ENCODE measurements around the gene PCYT2. TPM values are rescaled to one million over a fixed set of nuclear protein-coding genes. Genes with fewer than 3 reads are reported as not detected.

The PCYT2 gene
- total RNA-seq, 1 experiment from 2014 or later = 31.4 TPM

DNA sequence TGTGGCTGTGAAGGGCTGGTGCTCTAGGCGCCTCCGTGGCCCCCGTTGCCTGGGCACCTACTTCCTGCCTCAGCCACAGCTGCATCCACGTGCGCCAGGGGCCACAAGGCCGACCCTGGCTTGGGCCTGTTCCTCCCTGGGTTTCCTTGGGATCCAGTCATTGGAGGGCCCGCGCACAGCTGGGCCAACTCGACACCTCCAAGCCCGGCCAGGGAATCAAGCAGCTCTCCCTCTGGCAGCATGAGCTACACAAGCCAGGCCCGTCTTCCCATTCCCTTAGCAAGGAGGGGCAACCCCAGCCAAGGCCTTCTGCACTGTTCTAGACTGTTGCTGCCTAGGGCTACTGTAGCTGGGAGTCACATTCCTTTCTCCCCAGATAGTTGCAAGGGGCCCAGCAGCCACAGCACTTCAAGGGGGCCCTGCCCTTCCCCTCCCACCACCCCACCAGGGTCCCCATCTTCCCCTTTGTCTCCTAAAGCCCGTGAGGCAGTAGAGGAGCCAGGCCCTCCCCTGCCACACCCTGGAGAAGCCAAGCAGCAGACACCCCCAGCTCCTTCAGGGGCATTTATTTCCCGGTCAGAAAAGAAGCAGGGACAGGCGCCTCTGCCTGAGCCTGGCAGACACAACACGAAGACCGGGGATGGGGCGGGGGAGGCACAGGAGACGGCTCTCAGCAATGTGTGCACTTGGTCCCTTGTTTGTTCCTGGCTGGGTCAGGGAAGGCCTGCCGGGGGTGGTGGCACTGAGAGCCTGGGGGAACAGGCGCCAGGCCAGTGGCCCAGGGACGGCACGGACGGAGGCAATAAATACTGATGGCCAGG, 43.8 kb downstream of the PCYT2 start (continued):
- TF ChIP-seq ZNF121 (CRISPR knock-in tag; IDR thresholded peaks at IDR 0.05) (no peak), NR3C1 (CRISPR knock-in tag; conservative IDR thresholded peaks at IDR 0.05; ENCODE audit: low read depth) (no peak), PRRX2 (CRISPR knock-in tag; IDR thresholded peaks at IDR 0.05) (peak; percentile 32), SP1 (CRISPR knock-in tag; conservative IDR thresholded peaks at IDR 0.05) (peak; percentile 44; the same call in 1 of the 2 replicates), ZBTB21 (CRISPR knock-in tag; IDR thresholded peaks at IDR 0.05; ENCODE audit: borderline replicate concordance) (no peak), ZNF512 (CRISPR knock-in tag; IDR thresholded peaks at IDR 0.05; ENCODE audit: borderline replicate concordance) (no peak), ZNF423 (CRISPR knock-in tag; IDR thresholded peaks at IDR 0.05) (no peak), JUN (CRISPR knock-in tag; IDR thresholded peaks at IDR 0.05) (peak; percentile 44; the same call in 1 of the 2 replicates), EMX1 (CRISPR knock-in tag; IDR thresholded peaks at IDR 0.05) (peak; percentile 50; the same call in 1 of the 2 replicates), HMGA2 (CRISPR knock-in tag; IDR thresholded peaks at IDR 0.05) (no peak), GABPB1 (CRISPR knock-in tag; IDR thresholded peaks at IDR 0.05) (peak; percentile 39; the same call in 1 of the 2 replicates), NFATC4 (CRISPR knock-in tag; IDR thresholded peaks at IDR 0.05) (peak; percentile 6; the same call in 1 of the 2 replicates), ATF6 (CRISPR knock-in tag; IDR thresholded peaks at IDR 0.05) (no peak; the same call in 1 of the 2 replicates), ARID4B (CRISPR knock-in tag; IDR thresholded peaks at IDR 0.05; ENCODE audit: borderline replicate concordance) (0 out of 2 replicates have a peak, but pooled peaks have one; percentile 35), MXD4 (CRISPR knock-in tag; IDR thresholded peaks at IDR 0.05; ENCODE audit: borderline replicate concordance) (no peak), ATF2 (CRISPR knock-in tag; IDR thresholded peaks at IDR 0.05; ENCODE audit: borderline replicate concordance, low read depth) (no peak), TEAD1 (CRISPR knock-in tag; IDR thresholded peaks at IDR 0.05) (0 out of 2 replicates have a peak, but pooled peaks have one; percentile 59), ZNF138 (CRISPR knock-in tag; conservative IDR thresholded peaks at IDR 0.05) (0 out of 2 replicates have a peak, but pooled peaks have one; percentile 26)
- TF ChIP-seq, protein P1, sequence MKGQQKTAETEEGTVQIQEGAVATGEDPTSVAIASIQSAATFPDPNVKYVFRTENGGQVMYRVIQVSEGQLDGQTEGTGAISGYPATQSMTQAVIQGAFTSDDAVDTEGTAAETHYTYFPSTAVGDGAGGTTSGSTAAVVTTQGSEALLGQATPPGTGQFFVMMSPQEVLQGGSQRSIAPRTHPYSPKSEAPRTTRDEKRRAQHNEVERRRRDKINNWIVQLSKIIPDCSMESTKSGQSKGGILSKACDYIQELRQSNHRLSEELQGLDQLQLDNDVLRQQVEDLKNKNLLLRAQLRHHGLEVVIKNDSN (CRISPR knock-in tag; IDR thresholded peaks at IDR 0.05) = no peak
- TF ChIP-seq, protein P2, sequence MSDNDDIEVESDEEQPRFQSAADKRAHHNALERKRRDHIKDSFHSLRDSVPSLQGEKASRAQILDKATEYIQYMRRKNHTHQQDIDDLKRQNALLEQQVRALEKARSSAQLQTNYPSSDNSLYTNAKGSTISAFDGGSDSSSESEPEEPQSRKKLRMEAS (CRISPR knock-in tag; IDR thresholded peaks at IDR 0.05) = peak; percentile 20; the same call in 1 of the 2 replicates
- TF ChIP-seq, protein P3, sequence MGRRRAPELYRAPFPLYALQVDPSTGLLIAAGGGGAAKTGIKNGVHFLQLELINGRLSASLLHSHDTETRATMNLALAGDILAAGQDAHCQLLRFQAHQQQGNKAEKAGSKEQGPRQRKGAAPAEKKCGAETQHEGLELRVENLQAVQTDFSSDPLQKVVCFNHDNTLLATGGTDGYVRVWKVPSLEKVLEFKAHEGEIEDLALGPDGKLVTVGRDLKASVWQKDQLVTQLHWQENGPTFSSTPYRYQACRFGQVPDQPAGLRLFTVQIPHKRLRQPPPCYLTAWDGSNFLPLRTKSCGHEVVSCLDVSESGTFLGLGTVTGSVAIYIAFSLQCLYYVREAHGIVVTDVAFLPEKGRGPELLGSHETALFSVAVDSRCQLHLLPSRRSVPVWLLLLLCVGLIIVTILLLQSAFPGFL (CRISPR knock-in tag; IDR thresholded peaks at IDR 0.05; ENCODE audit: borderline replicate concordance) = no peak
- TF ChIP-seq, protein P4, sequence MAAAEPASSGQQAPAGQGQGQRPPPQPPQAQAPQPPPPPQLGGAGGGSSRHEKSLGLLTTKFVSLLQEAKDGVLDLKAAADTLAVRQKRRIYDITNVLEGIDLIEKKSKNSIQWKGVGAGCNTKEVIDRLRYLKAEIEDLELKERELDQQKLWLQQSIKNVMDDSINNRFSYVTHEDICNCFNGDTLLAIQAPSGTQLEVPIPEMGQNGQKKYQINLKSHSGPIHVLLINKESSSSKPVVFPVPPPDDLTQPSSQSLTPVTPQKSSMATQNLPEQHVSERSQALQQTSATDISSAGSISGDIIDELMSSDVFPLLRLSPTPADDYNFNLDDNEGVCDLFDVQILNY (CRISPR knock-in tag; IDR thresholded peaks at IDR 0.05) = no peak
- TF ChIP-seq, protein P5, sequence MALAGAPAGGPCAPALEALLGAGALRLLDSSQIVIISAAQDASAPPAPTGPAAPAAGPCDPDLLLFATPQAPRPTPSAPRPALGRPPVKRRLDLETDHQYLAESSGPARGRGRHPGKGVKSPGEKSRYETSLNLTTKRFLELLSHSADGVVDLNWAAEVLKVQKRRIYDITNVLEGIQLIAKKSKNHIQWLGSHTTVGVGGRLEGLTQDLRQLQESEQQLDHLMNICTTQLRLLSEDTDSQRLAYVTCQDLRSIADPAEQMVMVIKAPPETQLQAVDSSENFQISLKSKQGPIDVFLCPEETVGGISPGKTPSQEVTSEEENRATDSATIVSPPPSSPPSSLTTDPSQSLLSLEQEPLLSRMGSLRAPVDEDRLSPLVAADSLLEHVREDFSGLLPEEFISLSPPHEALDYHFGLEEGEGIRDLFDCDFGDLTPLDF (CRISPR knock-in tag; IDR thresholded peaks at IDR 0.05) = 0 out of 2 replicates have a peak, but pooled peaks have one; percentile 34
- TF ChIP-seq, protein P6, sequence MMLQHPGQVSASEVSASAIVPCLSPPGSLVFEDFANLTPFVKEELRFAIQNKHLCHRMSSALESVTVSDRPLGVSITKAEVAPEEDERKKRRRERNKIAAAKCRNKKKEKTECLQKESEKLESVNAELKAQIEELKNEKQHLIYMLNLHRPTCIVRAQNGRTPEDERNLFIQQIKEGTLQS (CRISPR knock-in tag; conservative IDR thresholded peaks at IDR 0.05) = no peak
